OCI-LY3 (cell line): ENCODE measurements around the gene ATP6V0A1.

ENCODE experiments used
- CTCF ChIP-seq: fragments of 200-600, 300-600 bp; sonication (generic); IDR thresholded peaks from 2 replicates; pipeline ENCODE4 v1.5.1; 2014; ENCODE audit warnings: antibody characterized with exemption, low read length, low read depth
- EZH2phosphoT487 ChIP-seq: fragments of 200-600 bp; shearing (Covaris generic); IDR thresholded peaks from 2 replicates; pipeline ENCODE4 v1.6.1; 2018; ENCODE audit warnings: antibody characterized with exemption, mixed run types, low read depth

- TF ChIP-seq CTCF (no peak), EZH2phosphoT487 (no peak)
These were observed 9.2 kb downstream of the ATP6V0A1 start for GRCh38 chr17:42467889-42468288.
